Sigmoid colon (tissue), 4 donors: ENCODE data around the gene CDRT4.

Source experiments
- POLR2A ChIP-seq, 2 donors: fragments of 450-650 bp; IDR thresholded peaks; one replicate each; pipeline ENCODE4 v1.6.1; 2016; ENCODE audit warnings: antibody characterized with exemption in 2 of 2, mild to moderate bottlenecking in 2 of 2, moderate library complexity in 2 of 2
- POLR2AphosphoS5 ChIP-seq, 4 donors: sonication (generic); formaldehyde crosslinking; IDR thresholded peaks; one replicate each; pipeline ENCODE4 v1.6.1; 2017; ENCODE audit warnings: antibody characterized with exemption in 4 of 4
- TF ChIP-seq, protein P1 (sequence below), 4 experiments: fragments of 450-650 bp in 3 of 4; fragments of 200-600 bp in 1 of 4; IDR thresholded peaks; one replicate each; pipeline ENCODE4 v1.5.1; 2016 to 2019; ENCODE audit warnings: antibody characterized with exemption in 4 of 4, mild to moderate bottlenecking in 3 of 4, moderate library complexity in 2 of 4

DNA sequence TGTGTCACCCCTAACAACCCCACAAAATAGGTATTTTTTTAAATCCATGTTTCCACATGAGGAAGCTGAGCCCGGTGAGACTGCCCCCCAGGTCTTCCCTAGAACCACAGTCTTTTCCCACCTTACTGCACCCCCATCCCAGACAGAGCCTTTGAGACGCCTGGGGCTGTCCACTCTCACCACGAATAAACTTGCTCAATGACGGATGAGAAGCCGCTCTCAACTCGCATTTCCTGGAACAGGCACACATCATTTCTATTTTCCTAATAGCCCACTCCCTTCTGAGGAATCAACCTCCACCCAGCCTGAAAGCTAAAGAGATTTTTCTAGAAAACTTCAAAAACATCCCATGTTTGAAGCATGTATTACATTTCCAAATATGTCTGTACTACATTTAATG is 14.1 kb upstream of the CDRT4 start:
- TF ChIP-seq, protein P1, sequence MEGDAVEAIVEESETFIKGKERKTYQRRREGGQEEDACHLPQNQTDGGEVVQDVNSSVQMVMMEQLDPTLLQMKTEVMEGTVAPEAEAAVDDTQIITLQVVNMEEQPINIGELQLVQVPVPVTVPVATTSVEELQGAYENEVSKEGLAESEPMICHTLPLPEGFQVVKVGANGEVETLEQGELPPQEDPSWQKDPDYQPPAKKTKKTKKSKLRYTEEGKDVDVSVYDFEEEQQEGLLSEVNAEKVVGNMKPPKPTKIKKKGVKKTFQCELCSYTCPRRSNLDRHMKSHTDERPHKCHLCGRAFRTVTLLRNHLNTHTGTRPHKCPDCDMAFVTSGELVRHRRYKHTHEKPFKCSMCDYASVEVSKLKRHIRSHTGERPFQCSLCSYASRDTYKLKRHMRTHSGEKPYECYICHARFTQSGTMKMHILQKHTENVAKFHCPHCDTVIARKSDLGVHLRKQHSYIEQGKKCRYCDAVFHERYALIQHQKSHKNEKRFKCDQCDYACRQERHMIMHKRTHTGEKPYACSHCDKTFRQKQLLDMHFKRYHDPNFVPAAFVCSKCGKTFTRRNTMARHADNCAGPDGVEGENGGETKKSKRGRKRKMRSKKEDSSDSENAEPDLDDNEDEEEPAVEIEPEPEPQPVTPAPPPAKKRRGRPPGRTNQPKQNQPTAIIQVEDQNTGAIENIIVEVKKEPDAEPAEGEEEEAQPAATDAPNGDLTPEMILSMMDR (IDR thresholded peaks at IDR 0.05): no peak
- TF ChIP-seq POLR2AphosphoS5 (IDR thresholded peaks at IDR 0.05) (no peak), POLR2A (IDR thresholded peaks at IDR 0.05) (no peak)
